Activated T-helper 1 cell treated with anti-CD3 and anti-CD28 coated beads, Interleukin-12 subunit alpha, Interleukin-12 subunit beta, Interleukin-2, Interleukin-4 antibody, amounts not matched to agents 30 ng/mL and 10 ng/mL and 1 ng/mL, durations not matched to agents 14 hours and 24 hours and 36 hours (primary cell): ENCODE results near the gene MISP. TPM values are rescaled to one million over a fixed set of nuclear protein-coding genes. Genes with fewer than 3 reads are reported as not detected.

Source experiments
- DNase-seq: peaks from one replicate; pipeline ENCODE4 v3.0.0; 2021; ENCODE audit warnings: low spot score
- H3K27ac Mint-ChIP-seq: one replicate; pipeline ENCODE4 v1.8.0; 2021; ENCODE audit warnings: mild to moderate bottlenecking, mixed read lengths
- H3K27me3 Mint-ChIP-seq: one replicate; pipeline ENCODE4 v1.8.0; 2022; ENCODE audit warnings: mild to moderate bottlenecking, moderate library complexity, mixed read lengths; ENCODE audit not compliant: insufficient read depth
- H3K36me3 Mint-ChIP-seq: one replicate; pipeline ENCODE4 v1.8.0; 2021; ENCODE audit warnings: low read depth, mixed read lengths
- H3K4me1 Mint-ChIP-seq: one replicate; pipeline ENCODE4 v1.8.0; 2021; ENCODE audit warnings: low read depth, mixed read lengths
- H3K4me3 Mint-ChIP-seq: one replicate; pipeline ENCODE4 v1.8.0; 2021; ENCODE audit warnings: mild to moderate bottlenecking, moderate library complexity, mixed read lengths
- H3K9me3 Mint-ChIP-seq: one replicate; pipeline ENCODE4 v1.8.0; 2021; ENCODE audit warnings: mixed read lengths
- intact Hi-C: fragments of 100-400 bp; cut with micrococcal nuclease; formaldehyde crosslinking; loops from one replicate; pipeline ENCODE4 v1.15.1; 2024
- total RNA-seq: library from RNA; stranded (reverse); gene quantifications from 2 replicates; pipeline ENCODE4 v1.2.3, GENCODE V29; 2022

The MISP gene
- total RNA-seq, 1 donor from 2014 or later = not detected

DNA sequence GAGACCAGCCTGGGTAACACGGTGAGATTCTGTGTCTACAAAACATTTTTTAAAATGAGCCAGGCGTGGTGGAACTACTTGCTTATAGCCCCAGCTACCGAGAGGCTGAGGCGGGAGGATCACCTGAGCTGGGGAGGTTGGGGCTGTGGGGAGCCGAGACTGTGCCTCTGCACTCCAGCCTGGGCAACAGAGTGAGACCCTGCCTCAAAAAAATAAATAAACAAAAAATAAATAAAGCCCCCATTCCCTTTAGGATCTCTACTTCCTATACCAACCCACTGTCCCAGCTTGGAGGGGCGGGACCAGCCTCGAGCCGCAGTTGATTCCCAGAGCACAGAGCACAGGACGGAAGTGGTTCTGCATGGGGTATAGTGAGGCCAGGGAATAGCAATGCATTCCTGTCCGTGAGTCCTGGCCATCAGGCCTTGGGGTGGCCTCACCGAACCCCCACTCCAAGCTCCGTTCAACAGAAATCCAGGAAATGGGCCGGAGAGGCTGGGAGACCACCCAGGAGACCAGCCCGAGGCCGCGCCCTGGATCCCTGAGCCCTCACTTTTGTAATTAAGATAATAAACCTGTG lies 41.5 kb downstream of the MISP start:
- intact Hi-C loops = no loop called here
- Mint-ChIP-seq H3K4me1 (no peaks in the 10 kb centered on the region), H3K9me3 (no peaks in the 10 kb centered on the region), H3K27ac (no peak overlapping the region), H3K36me3 (no peaks in the 10 kb centered on the region), H3K4me3 (no peak overlapping the region), H3K27me3 (peaks cover 10% of the 10 kb centered on the region)
- DNase-seq = no peak

DNA sequence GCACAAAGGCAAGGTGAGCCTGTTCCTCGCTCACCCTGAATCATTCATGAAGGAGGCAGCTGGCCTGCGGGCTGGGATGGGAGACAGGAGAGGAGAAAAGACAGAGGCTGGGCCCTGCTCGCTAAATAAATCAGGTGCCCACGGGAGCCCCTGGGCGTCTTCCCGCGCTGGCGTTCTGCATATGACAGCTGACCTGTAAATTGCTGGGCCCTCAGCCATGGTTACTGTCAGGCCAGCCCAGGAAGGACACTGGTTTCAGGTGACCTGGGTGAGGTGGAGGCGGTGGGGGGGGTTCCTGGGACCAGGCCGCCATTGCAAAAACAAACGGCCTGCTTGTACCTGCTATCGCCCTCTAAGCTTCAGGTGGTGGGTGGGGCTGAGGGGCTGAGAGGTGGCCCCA lies 42.9 kb downstream of the MISP start:
- H3K36me3 Mint-ChIP-seq = peaks cover 2% of the 10 kb centered on the region

DNA sequence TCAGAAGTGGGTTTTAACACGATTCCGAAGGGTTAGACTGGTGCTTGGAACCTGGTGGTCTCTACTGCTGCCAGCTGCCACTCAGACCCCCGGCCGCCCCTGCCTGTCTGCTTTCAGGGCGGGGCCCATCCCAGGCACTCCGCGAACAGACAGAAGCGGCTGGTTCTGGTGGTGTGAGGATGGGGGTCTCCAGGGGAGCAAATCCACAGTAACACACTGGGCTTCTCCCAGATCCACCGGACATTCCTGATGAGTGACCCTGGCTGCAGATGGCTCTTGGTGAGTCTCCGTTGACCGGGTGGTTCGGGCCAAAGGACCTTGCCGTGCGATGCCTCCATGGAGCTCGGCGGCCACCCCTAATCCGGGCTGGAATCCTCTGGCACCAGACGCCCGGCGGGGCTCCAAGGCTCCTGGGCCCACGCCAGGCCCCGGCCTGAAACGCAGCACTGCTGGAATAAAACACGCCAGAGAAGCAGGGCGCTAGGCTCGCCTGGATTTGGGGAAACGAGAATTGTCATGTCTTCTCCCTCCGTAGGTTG lies 44.2 kb downstream of the MISP start:
- intact Hi-C loops = loop anchor here (5.0 kb wide), 1 partner anchor 67 kb away; no protein-coding TSS in a partner anchor
- no peaks in the 10 kb centered on the region for H3K27me3 Mint-ChIP-seq

More for the DNA sequence above, 42.9 kb downstream of the MISP start:
- H3K27me3 Mint-ChIP-seq = peaks cover 10% of the 10 kb centered on the region
- H3K9me3 Mint-ChIP-seq = no peaks in the 10 kb centered on the region
- peak overlapping the region; percentile 45 for H3K4me3 Mint-ChIP-seq
- no peak overlapping the region for H3K27ac Mint-ChIP-seq
- H3K4me1 Mint-ChIP-seq = no peaks in the 10 kb centered on the region
- DNase-seq = no peak
- intact Hi-C loops = no loop called here

DNA sequence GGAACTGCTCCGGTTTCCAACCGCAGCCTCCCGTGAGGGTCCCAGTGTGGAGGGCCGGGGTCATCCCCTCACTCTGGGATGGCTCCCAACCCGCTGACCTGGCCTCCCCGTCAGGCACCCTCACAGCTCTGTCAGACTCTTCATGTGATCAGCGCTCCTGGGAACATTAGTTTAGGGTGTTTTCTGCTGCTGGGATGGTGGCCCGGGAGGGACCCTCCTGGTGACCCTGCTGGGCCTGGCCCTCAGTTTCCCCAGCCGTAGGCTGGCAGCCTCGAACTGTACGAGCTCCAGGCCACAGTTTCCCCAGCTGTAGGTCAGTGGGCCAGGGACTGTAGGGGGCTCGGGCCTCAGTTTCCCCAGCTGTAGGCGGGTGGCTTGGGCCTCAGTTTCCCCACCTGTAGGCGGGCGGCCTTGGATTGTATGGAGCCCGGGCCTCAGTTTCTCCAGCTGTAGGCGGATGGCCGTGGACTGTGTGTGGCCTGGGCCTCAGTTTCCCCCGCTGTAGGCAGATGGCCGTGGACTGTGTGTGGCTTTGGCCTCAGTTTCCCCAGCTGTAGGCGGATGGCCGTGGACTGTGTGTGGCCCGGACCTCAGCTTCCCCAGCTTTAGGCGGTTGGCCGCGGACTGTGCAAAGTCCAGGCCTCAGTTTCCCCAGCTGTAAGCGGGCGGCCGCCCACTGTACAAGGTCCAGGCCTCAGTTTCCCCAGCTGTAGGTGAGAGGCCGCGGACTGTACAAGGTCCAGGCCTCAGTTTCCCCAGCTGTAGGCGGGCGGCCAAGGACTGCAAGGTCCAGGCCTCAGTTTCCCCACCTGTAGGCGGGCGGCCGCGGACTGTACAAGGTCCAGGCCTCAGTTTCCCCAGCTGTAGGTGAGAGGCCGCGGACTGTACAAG lies 45.0 kb downstream of the MISP start:
- H3K9me3 Mint-ChIP-seq = no peaks in the 10 kb centered on the region
- H3K4me1 Mint-ChIP-seq = peaks cover 19% of the 10 kb centered on the region
- intact Hi-C loops = loop anchor here (2.0 to 5.0 kb wide), 5 partner anchors 25 to 289 kb away; partner anchors contain the start of genes BSG and TPGS1
- DNase-seq = no peak
- H3K27ac Mint-ChIP-seq = no peak overlapping the region
- peaks cover 19% of the 10 kb centered on the region for H3K36me3 Mint-ChIP-seq
- no peaks in the 10 kb centered on the region for H3K27me3 Mint-ChIP-seq
- H3K4me3 Mint-ChIP-seq = peak overlapping the region; percentile 90

More for the DNA sequence above, 44.2 kb downstream of the MISP start:
- Mint-ChIP-seq H3K27ac (no peak overlapping the region), H3K9me3 (no peaks in the 10 kb centered on the region), H3K36me3 (peaks cover 14% of the 10 kb centered on the region), H3K4me3 (no peak overlapping the region), H3K4me1 (peaks cover 12% of the 10 kb centered on the region)
- no peak for DNase-seq

- intact Hi-C loops = loop anchor here (1.0 to 5.0 kb wide), 11 partner anchors 26 to 610 kb away; partner anchors contain the start of genes BSG, DAZAP1, FAM174C and POLRMT
- DNase-seq = peak; percentile 99
- peaks cover 27% of the 10 kb centered on the region for H3K36me3 Mint-ChIP-seq
- peaks cover 19% of the 10 kb centered on the region for H3K4me1 Mint-ChIP-seq
- peak within 1 kb of the TSS; percentile 91 for H3K27ac Mint-ChIP-seq
- H3K27me3 Mint-ChIP-seq = no peaks in the 10 kb centered on the region
- peak within 1 kb of the TSS; percentile 92 for H3K4me3 Mint-ChIP-seq
- H3K9me3 Mint-ChIP-seq = no peaks in the 10 kb centered on the region
Measured at GRCh38 chr19:796692-797527, 46.0 kb downstream of the MISP start, which contains the start of gene PTBP1. Gene PTBP1, plus strand, starts transcription at chr19:797452. Its CDS starts 46 bp downstream, at chr19:797498.

GRCh38 chr19:797528-798414 lies 46.9 kb downstream of the MISP start:
- H3K9me3 Mint-ChIP-seq = no peaks in the 10 kb centered on the region
- H3K4me3 Mint-ChIP-seq = peak overlapping the region; percentile 92
- DNase-seq = peak; percentile 90
- intact Hi-C loops = loop anchor here (1.0 to 5.0 kb wide), 11 partner anchors 27 to 610 kb away; partner anchors contain the start of genes BSG, DAZAP1, FAM174C and POLRMT
- peak overlapping the region; percentile 91 for H3K27ac Mint-ChIP-seq
- no peaks in the 10 kb centered on the region for H3K27me3 Mint-ChIP-seq
- peaks cover 19% of the 10 kb centered on the region for H3K4me1 Mint-ChIP-seq
- H3K36me3 Mint-ChIP-seq = peaks cover 31% of the 10 kb centered on the region

DNA sequence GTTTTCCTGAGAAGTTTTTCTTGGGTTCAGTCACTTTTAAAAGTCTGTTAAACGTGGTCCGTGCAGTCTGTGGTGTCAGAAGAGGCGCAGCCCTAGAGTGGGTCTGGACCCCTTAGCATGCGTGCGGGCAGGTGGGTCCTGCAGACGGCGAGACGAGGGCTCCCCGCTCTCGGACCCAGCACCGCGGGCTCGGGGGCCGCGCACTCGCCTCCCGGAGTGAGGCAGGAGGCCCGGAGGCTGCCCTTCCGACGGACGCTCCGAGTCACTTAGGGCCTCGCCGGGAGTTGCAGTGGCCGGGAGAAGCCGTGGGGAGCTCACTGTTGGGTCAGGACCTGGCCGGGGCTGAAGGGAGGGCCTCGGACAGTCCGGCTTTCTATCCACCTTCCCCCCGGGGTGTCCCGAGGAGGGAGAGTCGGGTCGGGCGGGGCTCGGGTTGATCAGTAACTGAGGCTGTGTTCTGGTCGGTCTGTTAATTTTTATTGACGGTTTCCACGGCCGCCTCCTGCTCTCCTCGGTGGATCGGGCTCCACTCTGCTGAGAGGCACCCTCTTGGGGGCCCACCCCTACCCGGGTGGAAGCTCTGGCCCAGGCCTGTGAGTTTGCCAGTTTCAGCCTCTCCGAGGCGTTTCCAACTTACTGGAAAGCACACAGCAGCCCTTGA lies 47.6 kb downstream of the MISP start:
- H3K27ac Mint-ChIP-seq = peak overlapping the region; percentile 91
- peaks cover 35% of the 10 kb centered on the region for H3K36me3 Mint-ChIP-seq
- DNase-seq = no peak
- H3K4me1 Mint-ChIP-seq = peaks cover 19% of the 10 kb centered on the region
- intact Hi-C loops = loop anchor here (5.0 kb wide), 1 partner anchor 64 kb away; no protein-coding TSS in a partner anchor
- no peaks in the 10 kb centered on the region for H3K27me3 Mint-ChIP-seq
- no peaks in the 10 kb centered on the region for H3K9me3 Mint-ChIP-seq
- peak overlapping the region; percentile 92 for H3K4me3 Mint-ChIP-seq

DNA sequence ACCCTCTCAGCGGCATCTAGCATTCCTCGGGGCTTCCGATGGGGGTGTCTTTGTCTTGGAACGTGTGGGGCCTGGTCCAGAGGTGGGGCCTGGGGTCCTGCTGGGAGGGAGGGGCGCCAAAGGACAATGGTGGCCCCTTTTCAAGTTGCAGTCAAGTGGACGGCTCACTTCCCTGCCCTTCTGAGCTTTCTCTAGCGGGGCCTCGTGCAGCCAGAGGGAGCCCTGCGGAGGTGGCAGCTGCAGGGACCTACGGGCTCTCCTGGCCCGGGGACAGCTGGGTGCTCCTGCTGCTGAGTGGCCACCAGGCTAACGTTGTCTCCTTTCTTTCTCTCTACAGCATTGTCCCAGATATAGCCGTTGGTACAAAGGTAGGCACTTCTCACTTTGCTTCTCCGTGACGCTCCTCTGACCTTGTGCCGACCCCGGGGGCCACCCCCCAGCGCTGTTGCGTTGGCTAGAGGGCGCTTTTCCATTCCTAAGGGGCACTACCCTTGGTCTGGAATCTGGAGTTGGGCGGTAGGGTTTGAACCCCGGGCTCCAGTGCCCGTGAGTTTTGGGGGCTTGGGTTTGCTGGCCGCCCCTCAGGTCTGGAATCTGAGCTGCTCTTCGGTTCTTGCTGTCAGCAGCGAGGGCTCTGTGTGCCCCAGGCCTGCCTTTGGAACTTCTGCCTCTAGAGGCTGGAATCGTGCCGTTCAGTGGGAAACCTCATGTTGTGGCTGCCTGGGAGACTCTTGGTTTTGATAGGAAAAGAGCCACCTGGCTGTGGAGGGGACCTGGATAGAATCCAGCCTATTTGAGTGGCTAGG lies 48.4 kb downstream of the MISP start:
- Mint-ChIP-seq H3K9me3 (no peaks in the 10 kb centered on the region), H3K4me1 (peaks cover 19% of the 10 kb centered on the region), H3K27me3 (no peaks in the 10 kb centered on the region), H3K36me3 (peaks cover 36% of the 10 kb centered on the region), H3K4me3 (peak overlapping the region; percentile 92), H3K27ac (peak overlapping the region; percentile 79)
- DNase-seq = no peak
- intact Hi-C loops = loop anchor here (5.0 kb wide), 1 partner anchor 63 kb away; no protein-coding TSS in a partner anchor

- H3K4me1 Mint-ChIP-seq = peaks cover 19% of the 10 kb centered on the region
- H3K36me3 Mint-ChIP-seq = peaks cover 40% of the 10 kb centered on the region
- intact Hi-C loops = no loop called here
- DNase-seq = no peak
- H3K4me3 Mint-ChIP-seq = peak overlapping the region; percentile 92
- H3K9me3 Mint-ChIP-seq = no peaks in the 10 kb centered on the region
- peak overlapping the region; percentile 58 for H3K27ac Mint-ChIP-seq
- H3K27me3 Mint-ChIP-seq = no peaks in the 10 kb centered on the region
Measured at GRCh38 chr19:800360-801029, 49.6 kb downstream of the MISP start.
